OCI-LY1 (cell line): ENCODE data around the gene DYTN.

Experiments used
- H2AFZ ChIP-seq: fragments of 200-600 bp; sonication (generic), shearing (Covaris generic); 2 replicates; pipeline ENCODE4 v1.6.0; 2014; ENCODE audit warnings: antibody characterized with exemption, mild to moderate bottlenecking, low read length
- H3F3A ChIP-seq: fragments of 200-600 bp; sonication (generic), shearing (Covaris generic); 2 replicates; pipeline ENCODE4 v1.6.0; 2014; ENCODE audit warnings: mild to moderate bottlenecking, antibody characterized with exemption, low read length, moderate library complexity; ENCODE audit not compliant: insufficient read depth
- H3K27ac ChIP-seq: fragments of 200-600 bp; sonication (generic); 2 replicates; pipeline ENCODE4 v1.5.1; 2014; ENCODE audit warnings: low read length, mixed run types, mild to moderate bottlenecking, low read depth; ENCODE audit not compliant: poor library complexity, severe bottlenecking
- H3K27me3 ChIP-seq: fragments of 200-600 bp; sonication (generic); 2 replicates; pipeline ENCODE4 v1.6.0; 2014; ENCODE audit warnings: antibody characterized with exemption, mild to moderate bottlenecking, low read length, moderate library complexity; ENCODE audit not compliant: insufficient read depth
- H3K36me3 ChIP-seq: fragments of 200-600 bp; sonication (generic); 2 replicates; pipeline ENCODE4 v1.6.1; 2014; ENCODE audit warnings: mild to moderate bottlenecking, antibody characterized with exemption, low read length, moderate library complexity, mixed read lengths; ENCODE audit not compliant: insufficient read depth
- H3K4me1 ChIP-seq: fragments of 200-600 bp; sonication (generic); 2 replicates; pipeline ENCODE4 v1.5.1; 2014; ENCODE audit warnings: mild to moderate bottlenecking, low read length, moderate library complexity; ENCODE audit not compliant: insufficient read depth, severe bottlenecking
- H3K4me2 ChIP-seq: fragments of 200-600 bp; sonication (generic), shearing (Covaris generic); 2 replicates; pipeline ENCODE4 v1.6.1; 2014; ENCODE audit warnings: low read length
- H3K4me3 ChIP-seq: fragments of 200-600 bp; sonication (generic); 2 replicates; pipeline ENCODE4 v1.5.1; 2014; ENCODE audit warnings: low read length, low read depth, mild to moderate bottlenecking, mixed read lengths; ENCODE audit not compliant: poor library complexity, severe bottlenecking
- H3K79me2 ChIP-seq: fragments of 200-600 bp; shearing (Covaris generic); 2 replicates; pipeline ENCODE4 v1.6.1; 2016; ENCODE audit warnings: mixed run types, low read length, mixed read lengths; ENCODE audit not compliant: insufficient read depth
- H3K9ac ChIP-seq: fragments of 200-600 bp; sonication (generic), shearing (Covaris generic); 2 replicates; pipeline ENCODE4 v1.6.1; 2014; ENCODE audit warnings: mild to moderate bottlenecking, low read length, mixed read lengths
- H3K9me2 ChIP-seq: fragments of 200-600 bp; sonication (generic), shearing (Covaris generic); 2 replicates; pipeline ENCODE4 v1.6.1; 2014; ENCODE audit warnings: low read depth, mild to moderate bottlenecking, low read length, mixed read lengths
- H3K9me3 ChIP-seq: fragments of 200-600 bp; shearing (Covaris generic); 2 replicates; pipeline ENCODE4 v1.6.1; 2014; ENCODE audit warnings: low read length, mixed read lengths
- H4K20me1 ChIP-seq: fragments of 200-600 bp; sonication (generic), shearing (Covaris generic); 2 replicates; pipeline ENCODE4 v1.6.0; 2016; ENCODE audit warnings: mild to moderate bottlenecking, low read length; ENCODE audit not compliant: insufficient read depth
- EZH2 ChIP-seq: fragments of 200-600 bp; sonication (generic), shearing (Covaris generic); IDR thresholded peaks from 2 replicates; pipeline ENCODE4 v1.8.0; 2017; ENCODE audit warnings: borderline replicate concordance, mixed run types, mild to moderate bottlenecking, antibody characterized with exemption, low read length, moderate library complexity, mixed read lengths
- TF ChIP-seq, protein P1 (sequence below): fragments of 200-600 bp; sonication (generic), shearing (Covaris generic); IDR thresholded peaks from 2 replicates; pipeline ENCODE4 v1.5.1; 2017; ENCODE audit warnings: mild to moderate bottlenecking, antibody characterized with exemption, low read length, moderate library complexity, mixed read lengths

Gene DYTN

GRCh38 chr2:206728277-206729199 is 10.3 kb upstream of the DYTN start:
- no peaks in the 10 kb centered on the region for H3K9me2 ChIP-seq
- TF ChIP-seq, protein P1, sequence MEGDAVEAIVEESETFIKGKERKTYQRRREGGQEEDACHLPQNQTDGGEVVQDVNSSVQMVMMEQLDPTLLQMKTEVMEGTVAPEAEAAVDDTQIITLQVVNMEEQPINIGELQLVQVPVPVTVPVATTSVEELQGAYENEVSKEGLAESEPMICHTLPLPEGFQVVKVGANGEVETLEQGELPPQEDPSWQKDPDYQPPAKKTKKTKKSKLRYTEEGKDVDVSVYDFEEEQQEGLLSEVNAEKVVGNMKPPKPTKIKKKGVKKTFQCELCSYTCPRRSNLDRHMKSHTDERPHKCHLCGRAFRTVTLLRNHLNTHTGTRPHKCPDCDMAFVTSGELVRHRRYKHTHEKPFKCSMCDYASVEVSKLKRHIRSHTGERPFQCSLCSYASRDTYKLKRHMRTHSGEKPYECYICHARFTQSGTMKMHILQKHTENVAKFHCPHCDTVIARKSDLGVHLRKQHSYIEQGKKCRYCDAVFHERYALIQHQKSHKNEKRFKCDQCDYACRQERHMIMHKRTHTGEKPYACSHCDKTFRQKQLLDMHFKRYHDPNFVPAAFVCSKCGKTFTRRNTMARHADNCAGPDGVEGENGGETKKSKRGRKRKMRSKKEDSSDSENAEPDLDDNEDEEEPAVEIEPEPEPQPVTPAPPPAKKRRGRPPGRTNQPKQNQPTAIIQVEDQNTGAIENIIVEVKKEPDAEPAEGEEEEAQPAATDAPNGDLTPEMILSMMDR = no peak
- TF ChIP-seq EZH2 = no peak

DNA sequence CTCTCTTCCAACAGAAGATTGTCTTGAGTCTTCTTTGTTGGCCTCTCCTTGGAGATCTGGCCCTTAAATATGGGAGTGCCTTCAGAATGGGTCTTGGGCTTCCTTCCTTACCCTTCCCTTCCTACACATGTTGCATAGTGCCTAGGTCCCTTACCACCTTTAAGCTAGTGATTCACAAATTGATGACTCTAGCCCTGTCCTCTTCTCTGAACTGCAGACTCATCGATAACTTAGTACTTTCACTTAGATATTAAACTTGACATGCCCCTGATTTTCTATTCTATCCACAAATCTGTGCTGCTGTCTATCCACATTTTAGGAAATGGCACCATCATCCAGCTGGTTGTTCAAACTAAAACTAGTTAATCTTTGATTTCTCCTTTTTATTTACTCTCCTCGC is 9.1 kb upstream of the DYTN start:
- Histone ChIP-seq H3K4me2 (no peak overlapping the region), H3K79me2 (no peaks in the 10 kb centered on the region), H3K9me3 (no peaks in the 10 kb centered on the region), H3K9me2 (no peaks in the 10 kb centered on the region), H3F3A (no peaks in the 10 kb centered on the region), H2AFZ (no peak overlapping the region), H3K36me3 (no peaks in the 10 kb centered on the region), H3K9ac (no peak overlapping the region), H3K27me3 (no peaks in the 10 kb centered on the region), H3K27ac (no peak overlapping the region), H3K4me1 (no peaks in the 10 kb centered on the region), H3K4me3 (no peak overlapping the region), H4K20me1 (no peaks in the 10 kb centered on the region)
- TF ChIP-seq, protein P1 = no peak
- no peak for TF ChIP-seq EZH2

More at GRCh38 chr2:206728277-206729199, 10.3 kb upstream of the DYTN start:
- H3K27ac ChIP-seq = no peak overlapping the region
- no peak overlapping the region for H3K4me3 ChIP-seq
- no peak overlapping the region for H3K4me2 ChIP-seq
- H3F3A ChIP-seq = no peaks in the 10 kb centered on the region
- H3K4me1 ChIP-seq = no peaks in the 10 kb centered on the region
- H3K27me3 ChIP-seq = no peaks in the 10 kb centered on the region
- H3K9ac ChIP-seq = no peak overlapping the region
- no peak overlapping the region for H2AFZ ChIP-seq
- H3K79me2 ChIP-seq = no peaks in the 10 kb centered on the region
- no peaks in the 10 kb centered on the region for H4K20me1 ChIP-seq
- no peaks in the 10 kb centered on the region for H3K9me3 ChIP-seq
- H3K36me3 ChIP-seq = no peaks in the 10 kb centered on the region

DNA sequence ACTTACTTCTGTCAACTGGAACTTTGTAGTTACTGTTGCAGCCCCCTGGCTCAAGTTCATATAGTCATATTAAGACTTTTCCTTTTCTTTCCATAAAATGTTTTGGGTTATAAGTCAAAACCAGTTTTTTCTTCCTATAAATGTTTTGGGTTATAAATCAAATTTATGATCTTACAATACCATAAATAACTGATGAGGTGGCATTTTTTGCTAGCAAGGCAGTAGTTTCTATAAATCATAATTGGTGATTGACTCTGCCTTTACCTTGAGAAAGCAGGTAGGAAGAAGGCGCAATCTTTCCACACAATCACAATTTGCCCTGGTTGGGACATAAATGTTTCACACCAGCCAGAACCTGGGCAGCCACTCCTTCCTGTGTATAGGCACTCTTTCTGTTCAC is 5.1 kb upstream of the DYTN start:
- Histone ChIP-seq H3K4me1 (no peaks in the 10 kb centered on the region), H3K36me3 (no peaks in the 10 kb centered on the region), H3K79me2 (no peaks in the 10 kb centered on the region), H3K9me2 (no peaks in the 10 kb centered on the region), H2AFZ (no peak overlapping the region), H3F3A (no peaks in the 10 kb centered on the region), H3K27me3 (no peaks in the 10 kb centered on the region), H3K9me3 (no peaks in the 10 kb centered on the region), H3K27ac (no peak overlapping the region), H3K4me3 (no peak overlapping the region), H4K20me1 (no peaks in the 10 kb centered on the region), H3K9ac (no peak overlapping the region), H3K4me2 (no peak overlapping the region)
- no peak for TF ChIP-seq EZH2
- TF ChIP-seq, protein P1 = no peak
